HCEC 1CT (cell line): Measurements from ENCODE around the gene ENOSF1.

Source experiments
- DNase-seq: peaks from one replicate; pipeline ENCODE4 v3.0.0-alpha.2; 2017

ENOSF1 gene

DNA sequence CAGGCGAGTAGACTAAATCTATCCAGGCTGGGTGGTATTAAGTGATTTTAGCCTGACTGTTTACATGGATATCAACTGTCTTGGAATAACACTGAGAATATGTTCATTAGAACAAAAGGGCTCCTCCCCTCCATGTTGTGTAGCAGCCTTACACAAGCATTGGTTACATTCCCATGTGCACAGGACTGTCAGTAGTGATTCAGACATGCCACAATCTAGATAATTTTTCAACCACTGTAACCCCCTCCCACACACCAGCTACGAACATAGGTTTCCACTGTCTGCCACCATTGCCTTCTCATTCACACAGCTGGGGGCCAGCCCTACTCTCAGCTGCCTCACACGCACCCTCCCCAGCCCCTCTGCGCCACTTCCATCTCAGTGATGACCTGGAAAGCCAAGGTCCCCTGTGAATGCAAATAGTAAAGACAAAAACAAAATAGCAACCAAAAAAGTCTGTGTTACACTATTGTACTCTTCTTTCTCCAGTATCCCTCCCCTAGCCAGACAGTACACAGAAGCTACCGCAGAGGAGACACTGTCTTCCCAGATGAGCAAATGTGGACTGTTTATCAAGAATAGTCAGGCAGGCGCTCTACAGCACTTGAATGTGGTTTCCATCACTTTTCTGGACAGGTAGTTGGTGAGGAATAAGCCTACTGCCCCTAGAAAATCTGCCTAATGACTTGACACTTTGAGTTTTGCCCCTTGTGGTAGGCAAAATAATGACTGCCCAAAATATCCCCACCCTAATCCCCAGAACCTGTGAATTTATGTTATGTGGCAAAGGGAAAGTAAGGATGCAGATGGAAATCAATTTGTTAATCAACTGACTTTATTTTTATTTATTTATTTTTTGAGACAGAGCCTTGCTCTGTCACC lies 82.9 kb downstream of the ENOSF1 start:
- DNase-seq = no peak

- no peak for DNase-seq
These were observed 85.2 kb downstream of the ENOSF1 start for GRCh38 chr18:627231-627630.

GRCh38 chr18:623761-624620 lies 88.4 kb downstream of the ENOSF1 start:
- DNase-seq = peak; percentile 59

GRCh38 chr18:622289-622688 lies 90.1 kb downstream of the ENOSF1 start:
- DNase-seq = no peak

DNA sequence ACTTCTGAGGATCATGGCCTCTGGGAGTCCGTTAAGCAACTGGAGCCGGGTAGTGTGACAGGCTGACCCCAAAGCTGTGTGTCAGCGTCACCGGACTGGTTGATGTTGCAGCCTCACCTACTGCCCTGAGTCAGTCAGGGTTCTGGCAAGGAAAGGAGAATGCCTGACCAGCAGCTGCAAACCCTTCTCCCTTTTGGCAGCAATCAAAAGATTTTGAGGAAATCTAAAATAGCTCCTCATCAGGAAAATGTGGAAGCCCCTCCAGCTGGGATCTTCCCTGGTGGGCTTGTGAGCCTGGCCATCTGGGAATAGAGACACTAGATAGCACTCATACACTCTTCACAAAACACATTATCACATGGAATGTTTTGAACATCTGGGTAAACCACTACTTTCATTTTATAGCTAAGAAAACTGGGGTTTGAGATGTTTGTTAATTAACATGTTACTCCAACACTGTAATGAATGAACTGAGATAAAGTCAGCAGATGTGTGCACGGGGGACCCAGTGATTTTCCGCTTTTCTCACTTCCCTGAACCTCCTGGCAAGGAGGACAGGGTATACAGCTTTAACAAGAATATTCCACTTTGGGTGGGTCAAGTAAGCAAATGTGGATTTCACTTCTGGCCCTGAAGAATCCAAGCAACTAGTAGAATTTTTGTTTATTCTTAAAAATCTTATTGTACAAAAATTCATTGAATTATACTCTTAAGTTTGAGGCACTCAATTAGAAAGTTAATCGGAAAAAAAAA lies 91.0 kb downstream of the ENOSF1 start:
- DNase-seq = peak; percentile 76
